Activated CD4-positive, CD25-positive, alpha-beta regulatory T cell (primary cell): ENCODE data around the gene NUDT16.

Experiments
- DNase-seq, 4 experiments: peaks; one replicate each; lab custom pipeline; 2025; lab: John Stamatoyannopoulos, UW

The NUDT16 gene

GRCh38 chr3:131386429-131387165 is 5.0 kb downstream of the NUDT16 start:
- no peak for DNase-seq

- no peak for DNase-seq
Observed at GRCh38 chr3:131387796-131388489, 6.4 kb downstream of the NUDT16 start.

GRCh38 chr3:131388490-131388799 is 6.9 kb downstream of the NUDT16 start:
- no peak for DNase-seq

- DNase-seq = no peak
Observed at GRCh38 chr3:131390331-131390730, 8.8 kb downstream of the NUDT16 start.

- no peak for DNase-seq
Observed at GRCh38 chr3:131393051-131393450, 11.5 kb downstream of the NUDT16 start.

- no peak for DNase-seq
Observed at GRCh38 chr3:131393868-131394267, 12.3 kb downstream of the NUDT16 start.

GRCh38 chr3:131394400-131394799 is 12.8 kb downstream of the NUDT16 start:
- DNase-seq = no peak

- DNase-seq = no peak
Observed at GRCh38 chr3:131396170-131396569, 14.6 kb downstream of the NUDT16 start.

- no peak for DNase-seq
Observed at GRCh38 chr3:131397889-131398288, 16.3 kb downstream of the NUDT16 start.

GRCh38 chr3:131401978-131402377 is 20.4 kb downstream of the NUDT16 start:
- no peak for DNase-seq

GRCh38 chr3:131402391-131403039 is 20.9 kb downstream of the NUDT16 start:
- DNase-seq = no peak

- no peak for DNase-seq
Observed at GRCh38 chr3:131403216-131403895, 21.8 kb downstream of the NUDT16 start.

- no peak for DNase-seq
Observed at GRCh38 chr3:131405411-131405810, 23.8 kb downstream of the NUDT16 start.

GRCh38 chr3:131406274-131406673 is 24.7 kb downstream of the NUDT16 start:
- DNase-seq = no peak

GRCh38 chr3:131417751-131418150 is 36.2 kb downstream of the NUDT16 start:
- no peak for DNase-seq

GRCh38 chr3:131421301-131421700 is 39.7 kb downstream of the NUDT16 start:
- DNase-seq = no peak

- DNase-seq = no peak
Observed at GRCh38 chr3:131421957-131422498, 40.5 kb downstream of the NUDT16 start.

GRCh38 chr3:131427226-131427625 is 45.7 kb downstream of the NUDT16 start:
- DNase-seq = no peak

GRCh38 chr3:131431754-131432153 is 50.2 kb downstream of the NUDT16 start:
- DNase-seq = no peak

GRCh38 chr3:131432441-131432840 is 50.9 kb downstream of the NUDT16 start:
- DNase-seq = no peak

GRCh38 chr3:131435000-131435399 is 53.4 kb downstream of the NUDT16 start:
- no peak for DNase-seq
